RPMI8226 (cell line): Measurements from ENCODE around the gene MUC5B.

Experiments
- DNase-seq: peaks from one replicate; pipeline ENCODE4 v3.0.0-alpha.2; 2015

The MUC5B gene

DNA sequence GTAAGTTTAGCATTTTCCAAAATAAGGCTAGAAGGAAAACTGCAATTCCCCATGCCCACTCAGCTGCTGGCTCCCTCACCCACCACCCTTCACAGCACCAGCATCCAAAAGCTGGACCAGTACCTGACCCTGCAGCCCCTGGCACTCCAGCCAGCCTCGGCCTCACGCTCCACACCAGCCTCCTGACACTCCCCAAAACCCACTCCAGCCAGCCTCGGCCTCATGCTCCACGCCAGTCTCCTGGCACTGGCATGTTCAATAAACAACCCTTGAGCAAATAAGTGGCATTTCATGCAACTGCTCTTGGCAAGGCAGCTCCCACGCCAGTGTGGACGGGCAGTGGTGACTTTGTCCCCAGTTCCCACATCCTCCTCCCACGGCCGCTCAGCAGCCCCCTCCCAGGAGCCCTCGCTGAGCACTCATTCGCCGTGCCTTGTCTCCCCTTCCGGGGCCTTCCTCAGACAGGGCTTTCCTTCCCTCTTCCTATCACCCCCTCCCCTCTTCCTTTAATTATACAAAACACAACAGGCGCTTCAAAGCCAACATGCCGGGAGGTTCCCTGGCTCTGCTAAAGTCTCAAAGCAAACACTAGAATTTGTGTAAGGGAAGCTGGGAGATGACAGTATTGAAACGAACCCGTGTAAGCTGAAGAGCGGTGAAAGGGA, 79.7 kb downstream of the MUC5B start:
- DNase-seq, result no peak

DNA sequence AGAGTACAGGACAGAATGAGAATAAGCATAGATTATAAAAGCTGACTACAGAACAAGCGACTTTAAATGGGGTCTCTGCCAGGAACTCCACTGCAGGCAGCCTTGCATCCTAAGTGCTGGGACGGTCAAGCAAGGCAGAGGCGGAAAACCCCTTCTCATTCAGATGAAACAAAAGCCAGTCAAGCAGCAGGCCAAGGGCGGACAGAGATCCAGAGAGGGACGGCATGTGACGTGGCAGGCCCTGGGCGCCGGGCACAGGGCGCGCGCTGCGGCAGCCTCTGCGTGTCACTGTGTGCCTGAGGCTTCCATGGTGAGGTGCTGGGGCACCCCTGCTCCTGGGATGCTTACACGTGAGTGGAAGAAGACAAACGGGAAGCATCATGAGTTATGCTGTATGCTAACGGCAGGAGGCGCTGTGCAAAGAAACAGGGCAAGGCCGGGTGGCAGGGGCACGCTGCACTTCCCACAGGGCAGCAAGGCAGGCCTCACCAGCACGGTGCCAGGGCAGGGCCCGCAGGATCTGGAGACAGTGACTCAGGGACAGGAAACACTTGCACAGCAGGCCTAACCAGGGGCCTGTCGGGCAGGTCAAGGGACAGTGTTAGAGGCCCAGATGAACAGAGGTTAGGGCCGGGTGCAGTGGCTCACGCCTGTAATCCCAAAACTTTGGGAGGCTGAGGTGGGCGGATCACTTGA, 80.4 kb downstream of the MUC5B start:
- no peak for DNase-seq

DNA sequence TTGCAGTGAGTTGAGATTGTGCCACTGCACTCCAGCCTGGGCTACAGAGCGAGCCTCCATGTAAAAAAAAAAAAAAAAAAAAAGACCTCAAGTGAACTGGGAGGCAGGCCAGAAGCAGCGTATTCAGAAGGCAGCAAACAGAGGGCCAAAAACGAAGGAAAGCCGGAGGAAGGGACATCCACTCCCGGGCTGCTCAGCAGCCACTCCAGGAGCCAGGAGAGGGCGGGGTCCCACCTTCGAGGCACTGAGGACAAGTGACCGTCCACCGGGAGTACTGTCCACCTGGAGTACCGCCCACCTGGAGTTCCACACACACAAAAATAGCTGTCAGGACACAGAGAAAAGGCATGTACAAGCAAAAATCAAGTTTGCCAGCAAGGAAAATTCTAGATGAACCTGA, 81.1 kb downstream of the MUC5B start:
- DNase-seq, result no peak

DNA sequence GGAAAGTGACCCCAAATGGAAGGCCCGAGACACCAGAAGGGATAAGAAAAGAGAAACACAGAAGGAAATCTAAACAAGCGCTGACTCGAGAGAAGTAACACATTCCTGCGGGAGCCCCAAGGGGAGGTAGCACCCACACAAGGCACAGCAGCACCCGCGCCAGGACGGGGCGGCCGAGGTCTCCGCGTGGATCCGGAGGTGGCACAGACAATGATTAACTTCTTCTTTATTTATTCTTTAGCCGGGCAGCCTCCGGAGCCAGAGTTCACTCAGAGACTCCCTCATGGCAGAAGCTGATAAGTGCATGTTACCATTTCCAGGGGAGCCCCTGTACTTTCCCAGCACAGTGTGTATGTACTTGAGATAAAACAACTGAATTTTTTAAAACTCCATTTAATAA, 81.5 kb downstream of the MUC5B start:
- no peak for DNase-seq

DNA sequence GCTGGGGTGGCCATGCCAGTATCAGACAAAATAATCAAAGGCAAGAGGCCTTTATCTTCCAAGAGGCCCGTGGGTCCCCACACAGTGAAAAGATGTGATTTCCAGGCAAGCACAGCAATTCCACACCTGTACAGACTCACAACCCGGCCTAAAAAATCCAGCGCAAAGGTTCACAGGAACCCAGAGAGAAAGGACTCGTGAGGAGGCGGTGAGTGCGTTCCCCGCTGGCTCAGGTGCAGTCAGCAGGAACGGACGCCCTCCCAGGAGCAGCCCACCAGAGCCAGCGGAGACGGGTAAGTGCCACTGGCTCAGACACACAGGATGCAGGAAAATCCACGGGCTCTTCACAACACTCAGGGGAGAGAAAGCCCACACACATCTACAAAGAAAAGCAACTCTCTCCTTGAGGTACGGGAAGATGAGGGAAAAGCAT, 82.2 kb downstream of the MUC5B start:
- DNase-seq, result no peak

DNA sequence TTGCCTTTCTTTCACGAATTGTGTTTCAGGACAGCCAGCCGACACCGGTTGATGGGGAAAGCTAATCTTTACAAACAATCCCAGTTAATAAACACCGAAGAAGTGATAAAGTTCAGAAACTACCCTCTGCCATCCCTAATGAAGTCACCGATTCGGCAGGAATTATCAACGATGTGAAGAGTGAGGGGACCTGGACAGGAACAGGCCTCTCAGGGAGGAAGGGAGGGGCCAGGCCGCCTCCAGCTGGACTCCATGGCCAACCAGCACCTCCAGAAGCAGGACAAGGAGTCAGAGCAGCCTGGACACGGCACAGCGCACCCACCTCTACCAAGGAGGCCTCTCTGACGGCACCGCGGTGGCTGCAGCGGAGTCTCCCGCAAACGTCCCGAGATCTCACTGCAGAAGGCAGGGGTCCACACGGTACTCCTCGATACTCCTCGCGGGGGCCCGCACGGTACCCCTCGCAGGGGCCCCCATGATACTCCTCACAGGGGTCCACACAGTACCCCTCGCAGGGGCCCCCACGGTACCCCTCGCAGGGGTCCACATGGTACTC, 82.7 kb downstream of the MUC5B start:
- DNase-seq, result no peak

DNA sequence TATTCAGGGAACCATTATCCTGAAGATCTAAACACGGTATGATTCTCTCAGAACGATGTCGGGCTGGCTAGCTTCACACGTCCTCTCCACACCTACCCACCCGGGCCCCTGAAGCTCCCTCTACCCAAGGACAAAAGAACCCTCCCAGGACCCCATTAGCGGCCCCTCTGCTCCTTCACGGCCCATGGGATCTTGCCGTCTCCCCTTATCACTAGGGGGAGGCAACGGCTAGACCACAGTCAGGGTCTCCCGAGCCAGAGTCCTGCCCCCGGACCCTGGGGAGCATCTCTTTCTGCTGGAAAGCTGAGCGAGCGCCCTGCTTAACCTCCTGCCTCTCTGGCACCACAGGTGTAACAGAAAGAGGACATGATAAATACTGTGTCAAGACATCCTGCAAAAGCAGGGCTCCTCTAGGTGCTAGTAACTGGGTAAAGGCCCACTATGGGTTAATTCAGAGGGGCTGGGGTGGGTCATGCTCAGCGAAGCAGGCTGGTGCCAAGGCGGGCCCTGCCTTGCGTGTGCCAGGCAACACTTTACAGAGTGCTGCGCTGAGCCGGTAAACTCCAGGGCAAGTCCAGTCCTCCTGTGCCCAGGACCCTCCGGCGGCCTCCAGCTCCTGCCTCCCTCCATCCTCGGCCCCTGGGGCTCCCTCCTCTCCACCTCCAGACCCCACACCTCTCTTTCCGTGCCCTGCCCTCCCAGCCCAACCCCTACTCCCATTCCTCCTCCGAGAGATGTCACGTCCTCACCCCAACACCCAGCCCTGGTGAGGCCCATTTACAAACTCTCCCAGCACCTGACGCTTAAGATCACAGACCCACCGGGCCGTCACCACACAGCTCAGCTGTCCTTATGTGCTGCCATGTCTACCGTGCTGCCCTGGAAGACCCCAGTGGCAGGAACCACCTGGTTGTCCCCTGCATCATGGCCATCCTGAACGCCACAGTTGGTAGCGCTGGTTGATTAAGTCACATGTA, 83.6 kb downstream of the MUC5B start:
- no peak for DNase-seq

DNA sequence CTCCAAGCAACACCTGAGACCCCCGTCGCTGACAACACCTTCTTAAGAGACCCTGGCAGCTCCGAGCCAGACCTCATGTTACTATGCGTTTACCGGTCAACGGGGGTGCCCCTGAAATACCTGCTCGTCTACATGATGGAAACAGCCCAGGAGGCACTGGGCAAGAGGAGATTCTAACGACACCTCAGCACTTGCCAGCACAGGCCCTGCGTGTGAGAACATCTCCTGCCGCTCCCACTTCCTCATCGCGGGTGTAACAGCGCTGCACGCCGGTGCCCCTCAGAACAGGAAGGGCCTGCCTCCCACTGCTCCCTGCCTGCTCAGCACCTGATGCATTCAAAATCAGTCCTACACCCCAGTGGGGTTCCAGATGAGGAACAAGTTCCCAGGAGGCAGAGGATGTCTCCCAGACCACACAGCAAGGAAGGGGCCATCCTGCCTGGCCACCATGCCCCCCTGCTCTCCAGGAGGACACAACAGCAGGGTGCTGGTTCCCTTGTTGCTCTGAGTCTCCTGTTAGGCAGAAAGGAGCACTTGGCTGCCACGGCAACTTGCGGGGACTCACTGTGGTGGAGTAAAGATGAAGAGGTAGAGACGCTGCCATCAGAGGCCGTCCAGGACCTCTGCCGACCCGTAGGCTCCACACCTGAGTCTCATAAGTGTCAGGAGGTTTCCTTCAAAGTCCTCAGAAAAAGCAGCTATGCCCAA, 84.5 kb downstream of the MUC5B start:
- no peak for DNase-seq

DNA sequence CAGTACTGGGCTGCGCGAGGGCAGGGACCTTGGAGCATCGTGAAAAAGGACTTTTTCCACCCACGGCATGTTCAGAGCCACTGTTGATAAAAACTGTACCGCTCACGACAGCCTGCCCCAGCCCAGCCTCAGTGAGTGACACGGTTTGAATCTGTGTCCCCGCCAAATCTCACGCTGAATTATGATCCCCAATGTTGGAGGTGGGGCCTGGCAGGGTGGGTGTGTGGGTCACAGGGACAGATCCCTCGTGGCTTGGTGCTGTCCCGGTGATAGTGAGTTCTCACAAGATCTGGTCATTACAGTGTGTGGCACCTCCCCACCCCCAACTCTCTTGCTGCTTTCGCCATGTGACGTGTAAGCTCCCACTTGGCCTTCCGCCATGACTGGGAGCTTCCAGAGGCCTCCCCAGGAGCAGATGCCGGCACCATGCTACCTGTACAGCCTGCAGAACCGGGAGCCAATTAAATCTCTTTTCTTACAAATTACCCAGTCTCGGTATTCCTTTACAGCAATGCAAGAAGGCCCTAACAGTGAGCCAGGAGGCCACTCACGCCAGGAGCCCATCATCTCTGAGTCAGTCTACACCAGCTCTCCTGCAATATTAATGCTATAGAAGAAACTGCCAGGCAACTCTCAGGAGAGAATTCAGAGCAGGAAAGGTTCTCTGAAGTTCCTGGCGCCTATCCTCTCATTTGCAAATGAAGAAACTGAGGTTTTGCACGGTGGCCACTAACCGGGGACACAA, 85.3 kb downstream of the MUC5B start:
- DNase-seq, result no peak

DNA sequence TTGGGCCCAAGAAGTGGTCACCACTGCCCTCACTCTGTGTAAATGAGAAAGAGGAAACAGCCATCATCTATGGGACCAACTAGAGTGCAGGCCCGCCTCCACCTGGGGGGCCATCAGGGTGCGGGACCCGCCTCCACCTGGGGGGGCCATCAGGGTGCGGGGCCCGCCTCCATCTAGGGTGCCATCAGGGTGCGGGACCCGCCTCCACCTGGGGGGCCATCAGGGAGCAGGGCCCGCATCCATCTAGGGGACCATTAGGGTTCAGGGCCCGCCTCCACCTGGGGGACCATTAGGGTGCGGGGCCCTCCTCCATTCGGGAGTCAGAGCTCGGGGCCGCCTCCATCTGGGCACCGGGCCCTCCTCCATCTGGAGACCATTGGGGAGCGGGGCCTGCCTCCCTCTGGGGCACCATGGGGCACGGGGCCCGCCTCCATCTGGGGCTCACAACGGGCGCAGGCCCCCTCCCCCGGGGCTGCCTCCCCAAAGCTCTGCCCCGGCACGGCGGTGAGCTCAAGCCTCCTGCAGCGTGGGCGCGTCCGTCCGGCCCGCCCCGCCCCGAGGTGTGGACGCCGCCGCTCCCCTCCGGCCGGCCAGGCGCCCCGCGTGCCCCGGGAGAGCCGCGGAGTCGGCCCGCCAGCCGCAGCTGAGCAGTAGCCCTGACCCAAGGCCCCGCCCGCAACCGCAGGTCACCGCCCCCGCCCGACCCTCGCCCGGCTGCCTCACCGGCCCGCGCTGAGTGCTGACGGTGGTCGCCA, 86.1 kb downstream of the MUC5B start:
- DNase-seq, result no peak

DNA sequence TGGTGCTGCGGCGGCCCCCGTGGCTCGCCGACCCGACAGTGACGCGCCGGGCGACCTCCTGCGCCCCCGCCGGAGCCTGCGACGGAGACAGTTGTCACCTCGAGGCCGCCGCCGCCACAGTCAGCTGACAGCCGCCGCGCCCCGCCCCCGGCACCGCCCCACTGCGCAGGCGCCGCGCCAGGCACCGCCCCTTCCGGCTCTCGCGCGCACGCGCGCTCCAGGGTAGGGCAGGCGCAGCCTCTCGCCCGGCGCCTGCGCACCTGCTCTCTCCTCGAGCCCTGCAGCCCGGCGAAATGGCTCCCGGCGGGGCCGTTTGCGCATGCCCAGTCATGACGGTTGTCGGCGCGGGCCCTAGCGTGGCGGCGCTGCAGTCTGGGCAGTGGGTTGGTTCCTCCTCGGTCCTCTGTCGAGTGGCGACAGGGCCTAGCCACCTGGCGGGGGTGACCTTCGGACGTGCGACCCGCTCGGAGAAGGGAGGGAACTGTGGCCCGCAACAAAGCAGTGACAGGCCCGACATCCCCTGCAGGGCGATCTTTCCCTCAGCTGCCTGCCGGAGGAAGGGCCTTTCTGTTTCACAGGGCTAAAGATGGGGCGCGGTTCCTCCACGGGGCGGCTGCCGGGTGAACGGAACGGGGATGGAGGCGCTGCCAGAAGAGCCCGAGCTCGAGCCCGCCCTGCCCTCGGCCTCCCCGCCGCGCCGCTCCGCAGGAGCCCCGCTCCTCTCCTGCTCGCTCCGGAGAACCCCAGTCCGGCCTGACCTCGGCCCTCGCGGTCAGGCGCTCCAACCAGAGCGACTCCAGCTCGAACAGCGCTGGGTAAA, 86.8 kb downstream of the MUC5B start, which contains the start of gene TOLLIP:
TOLLIP (minus strand) TSS at position 135 of the 820 bp plus-strand sequence; CDS start at position 1, 134 bp downstream.
- DNase-seq, result peak; percentile 91

DNA sequence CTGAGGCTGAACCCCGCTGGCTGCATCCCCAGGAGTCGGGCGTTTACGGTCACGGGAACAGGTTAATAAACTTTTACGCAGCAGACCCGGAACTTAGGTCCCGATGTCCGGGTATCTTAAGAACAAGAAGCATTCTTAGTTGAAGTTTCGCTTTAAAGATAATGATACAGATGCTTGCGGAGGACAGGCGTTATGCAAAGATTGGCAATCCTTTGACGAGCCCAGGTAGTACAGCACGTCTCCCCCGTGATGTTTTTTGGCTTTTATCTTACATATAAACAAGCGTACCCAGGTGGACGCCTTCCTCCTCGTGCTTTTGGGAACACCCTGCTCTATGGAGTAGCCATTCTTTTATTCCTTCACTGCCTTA, 87.4 kb downstream of the MUC5B start:
- no peak for DNase-seq

DNA sequence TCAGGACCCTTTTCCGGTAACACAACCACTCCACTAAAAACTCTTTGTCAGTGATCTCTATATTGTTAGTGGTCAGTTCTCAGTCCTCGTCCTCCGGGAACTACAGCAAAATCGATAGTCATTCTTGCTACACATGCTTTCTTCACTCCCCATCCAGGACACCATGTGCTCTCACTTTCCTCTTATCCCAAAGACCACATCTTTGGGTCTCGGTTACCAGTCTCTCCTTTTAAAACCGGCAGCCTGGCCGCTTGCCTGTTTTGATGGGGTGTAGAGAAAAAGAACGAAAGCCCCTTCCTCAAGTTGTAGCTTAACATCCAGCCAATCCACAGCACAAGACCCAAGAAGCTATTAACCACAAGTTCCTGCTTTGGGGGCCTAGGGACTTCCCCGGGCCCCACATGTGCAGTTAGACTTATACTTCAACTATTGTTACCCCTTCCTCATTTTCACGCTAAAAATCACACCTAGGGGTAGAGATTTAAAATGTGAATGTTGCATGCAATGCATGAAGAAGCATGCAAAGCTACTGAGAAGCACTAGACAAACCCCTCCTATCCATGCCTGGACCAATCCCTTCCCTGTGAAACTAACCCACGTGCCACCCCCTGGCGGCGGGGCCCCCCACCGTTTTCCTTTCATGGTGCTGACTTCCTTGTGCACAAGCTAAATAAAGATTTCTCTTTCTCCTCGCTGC, 88.1 kb downstream of the MUC5B start:
- no peak for DNase-seq
